HepG2 (cell line): ENCODE measurements around the gene CEP68. TPM values are rescaled to one million over a fixed set of nuclear protein-coding genes. Genes with fewer than 3 reads are reported as not detected.

ENCODE experiments used
- CEBPZ ChIP-seq: IDR thresholded peaks from 2 replicates; pipeline ENCODE4 v1.6.1; 2012; ENCODE audit warnings: low read length, improper control_type of control experiment
- DMTF1 ChIP-seq: sonication (generic); formaldehyde crosslinking; IDR thresholded peaks from 2 replicates; pipeline ENCODE4 v1.4.0; 2020; ENCODE audit warnings: mild to moderate bottlenecking, missing genetic modification reagents
- ERF ChIP-seq: IDR thresholded peaks from 2 replicates; pipeline ENCODE4 v1.6.1; 2018; ENCODE audit warnings: missing biosample characterization, missing genetic modification reagents
- GATA4 ChIP-seq: sonication (generic); IDR thresholded peaks from 2 replicates; pipeline ENCODE4 v1.6.1; 2016; ENCODE audit warnings: antibody characterized with exemption, low read depth, borderline replicate concordance
- HMG20B ChIP-seq: conservative IDR thresholded peaks from 2 replicates; pipeline ENCODE4 v1.6.1; 2016; ENCODE audit warnings: missing genetic modification reagents, missing compliant biosample characterization
- HNRNPH1 ChIP-seq: fragments of 200-400 bp; formaldehyde crosslinking; optimal IDR thresholded peaks from 2 replicates; pipeline ENCODE3; 2017; ENCODE audit warnings: mild to moderate bottlenecking, low read depth, low read length
- IKZF1 ChIP-seq: fragments of 450-650 bp; IDR thresholded peaks from 2 replicates; pipeline ENCODE4 v1.7.1; 2016
- ZEB1 ChIP-seq: IDR thresholded peaks from 2 replicates; pipeline ENCODE4 v1.6.1; 2012; ENCODE audit warnings: mild to moderate bottlenecking, low read depth, inconsistent platforms; ENCODE audit not compliant: insufficient replicate concordance
- ZFP36 ChIP-seq: fragments of 150-350 bp; IDR thresholded peaks from 2 replicates; pipeline ENCODE4 v1.6.1; 2018; ENCODE audit warnings: borderline replicate concordance, low read length, low read depth; ENCODE audit not compliant: partially characterized antibody
- ZNF547 ChIP-seq: sonication (generic); formaldehyde crosslinking; IDR thresholded peaks from 2 replicates; pipeline ENCODE4 v1.5.1; 2020; ENCODE audit warnings: mild to moderate bottlenecking, missing genetic modification reagents
- ZNF572 ChIP-seq: sonication (generic); formaldehyde crosslinking; IDR thresholded peaks from 2 replicates; pipeline ENCODE4 v1.5.1; 2020; ENCODE audit warnings: mild to moderate bottlenecking, missing genetic modification reagents
- ZNF7 ChIP-seq: IDR thresholded peaks from 2 replicates; pipeline ENCODE4 v1.6.1; 2016; ENCODE audit warnings: missing biosample characterization, missing genetic modification reagents
- ZSCAN21 ChIP-seq: sonication (generic); formaldehyde crosslinking; IDR thresholded peaks from 2 replicates; pipeline ENCODE4 v1.8.0; 2022; ENCODE audit warnings: mild to moderate bottlenecking, missing genetic modification reagents, moderate library complexity, borderline replicate concordance
- ZSCAN30 ChIP-seq: sonication (generic); formaldehyde crosslinking; IDR thresholded peaks from 2 replicates; pipeline ENCODE4 v1.5.0; 2020; ENCODE audit warnings: mild to moderate bottlenecking, missing genetic modification reagents
- polyA plus RNA-seq, 8 experiments: library from polyadenylated mRNA; depleted of rRNA in 3 of 8; stranded (reverse) in 7 of 8; unstranded in 1 of 8; fragments of >200 nt; fragmentation: Illumina TruSeq in 4 of 8; extraction: Trizol in 4 of 8; gene quantifications; 2 replicates each; pipeline versions ENCODE4 v1.2.1 to v1.2.3, GENCODE V29; 2011 to 2016; ENCODE audit warnings: low read depth in 4 of 8, missing spikeins in 1 of 8, mixed read lengths in 1 of 8; ENCODE audit not compliant: insufficient read depth in 1 of 8
- total RNA-seq, 5 experiments: library from RNA; depleted of rRNA; stranded (reverse); fragments of >200 nt; fragmentation: Illumina TruSeq; extraction: Trizol; gene quantifications; 2 replicates each; pipeline ENCODE4 v1.2.3, GENCODE V29; 2016; ENCODE audit warnings: low read depth in 1 of 5
- TF ChIP-seq, protein P1 (sequence below): sonication (generic); formaldehyde crosslinking; IDR thresholded peaks from 2 replicates; pipeline ENCODE4 v1.5.1; 2020; ENCODE audit warnings: missing genetic modification reagents, mild to moderate bottlenecking, borderline replicate concordance
- TF ChIP-seq, protein P2 (sequence below): sonication (generic); formaldehyde crosslinking; IDR thresholded peaks from 2 replicates; pipeline ENCODE4 v1.5.1; 2020; ENCODE audit warnings: mild to moderate bottlenecking, moderate library complexity, missing genetic modification reagents

Gene CEP68
- total and polyA plus RNA-seq, 2 of the 13 experiments (the other 11 are each of a cell fraction or from before 2014, with no cell fraction given): 5.7 to 9.3 TPM

- TF ChIP-seq, protein P1, sequence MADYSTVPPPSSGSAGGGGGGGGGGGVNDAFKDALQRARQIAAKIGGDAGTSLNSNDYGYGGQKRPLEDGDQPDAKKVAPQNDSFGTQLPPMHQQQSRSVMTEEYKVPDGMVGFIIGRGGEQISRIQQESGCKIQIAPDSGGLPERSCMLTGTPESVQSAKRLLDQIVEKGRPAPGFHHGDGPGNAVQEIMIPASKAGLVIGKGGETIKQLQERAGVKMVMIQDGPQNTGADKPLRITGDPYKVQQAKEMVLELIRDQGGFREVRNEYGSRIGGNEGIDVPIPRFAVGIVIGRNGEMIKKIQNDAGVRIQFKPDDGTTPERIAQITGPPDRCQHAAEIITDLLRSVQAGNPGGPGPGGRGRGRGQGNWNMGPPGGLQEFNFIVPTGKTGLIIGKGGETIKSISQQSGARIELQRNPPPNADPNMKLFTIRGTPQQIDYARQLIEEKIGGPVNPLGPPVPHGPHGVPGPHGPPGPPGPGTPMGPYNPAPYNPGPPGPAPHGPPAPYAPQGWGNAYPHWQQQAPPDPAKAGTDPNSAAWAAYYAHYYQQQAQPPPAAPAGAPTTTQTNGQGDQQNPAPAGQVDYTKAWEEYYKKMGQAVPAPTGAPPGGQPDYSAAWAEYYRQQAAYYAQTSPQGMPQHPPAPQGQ (CRISPR knock-in tag): no peak; the same call in 1 of the 2 replicates
- TF ChIP-seq HNRNPH1: peak; percentile 77
- TF ChIP-seq ZSCAN30: peak; percentile 78; the same call in 1 of the 2 replicates
- 0 out of 2 replicates have a peak, but pooled peaks have one; percentile 39 for TF ChIP-seq ZNF572 (CRISPR knock-in tag)
- TF ChIP-seq ZSCAN21 (CRISPR knock-in tag): no peak
- no peak for TF ChIP-seq IKZF1
- TF ChIP-seq, protein P2, sequence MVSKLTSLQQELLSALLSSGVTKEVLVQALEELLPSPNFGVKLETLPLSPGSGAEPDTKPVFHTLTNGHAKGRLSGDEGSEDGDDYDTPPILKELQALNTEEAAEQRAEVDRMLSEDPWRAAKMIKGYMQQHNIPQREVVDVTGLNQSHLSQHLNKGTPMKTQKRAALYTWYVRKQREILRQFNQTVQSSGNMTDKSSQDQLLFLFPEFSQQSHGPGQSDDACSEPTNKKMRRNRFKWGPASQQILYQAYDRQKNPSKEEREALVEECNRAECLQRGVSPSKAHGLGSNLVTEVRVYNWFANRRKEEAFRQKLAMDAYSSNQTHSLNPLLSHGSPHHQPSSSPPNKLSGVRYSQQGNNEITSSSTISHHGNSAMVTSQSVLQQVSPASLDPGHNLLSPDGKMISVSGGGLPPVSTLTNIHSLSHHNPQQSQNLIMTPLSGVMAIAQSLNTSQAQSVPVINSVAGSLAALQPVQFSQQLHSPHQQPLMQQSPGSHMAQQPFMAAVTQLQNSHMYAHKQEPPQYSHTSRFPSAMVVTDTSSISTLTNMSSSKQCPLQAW: peak; percentile 79
- TF ChIP-seq ZEB1: peak; percentile 33
- no peak for TF ChIP-seq CEBPZ
- TF ChIP-seq HMG20B (CRISPR knock-in tag): no peak
- TF ChIP-seq GATA4: peak; percentile 64; the same call in 1 of the 2 replicates
- no peak; the same call in 1 of the 2 replicates for TF ChIP-seq ERF (CRISPR knock-in tag)
- TF ChIP-seq ZNF547 (CRISPR knock-in tag): 0 out of 2 replicates have a peak, but pooled peaks have one; percentile 77
- TF ChIP-seq DMTF1: no peak
- no peak for TF ChIP-seq ZFP36
- TF ChIP-seq ZNF7 (CRISPR knock-in tag): no peak
Observed at GRCh38 chr2:65129826-65130663, 73.8 kb downstream of the CEP68 start, which contains the start of gene RAB1A (continued).
